Stimulated activated CD4-positive, alpha-beta T cell treated with anti-CD3 and anti-CD28 coated beads, Interleukin-1b, Interleukin-23, amount 100 ng/mL, for 24 hours (primary cell): Measurements from ENCODE around the gene HSCB.
A peak's percentile ranks its signal among the peaks of the same experiment; 100 is the strongest.
"Not testable (repeated sequence)": the region's sequence is repeated elsewhere in the genome, so short reads cannot be mapped to it uniquely, and the experiment has no call there.

Experiments
- DNase-seq, 4 experiments: peaks; one replicate each; pipeline ENCODE4 v3.0.0-alpha.2; 2020; ENCODE audit warnings: low read depth in 4 of 4, low spot score in 1 of 4

The HSCB gene

DNA sequence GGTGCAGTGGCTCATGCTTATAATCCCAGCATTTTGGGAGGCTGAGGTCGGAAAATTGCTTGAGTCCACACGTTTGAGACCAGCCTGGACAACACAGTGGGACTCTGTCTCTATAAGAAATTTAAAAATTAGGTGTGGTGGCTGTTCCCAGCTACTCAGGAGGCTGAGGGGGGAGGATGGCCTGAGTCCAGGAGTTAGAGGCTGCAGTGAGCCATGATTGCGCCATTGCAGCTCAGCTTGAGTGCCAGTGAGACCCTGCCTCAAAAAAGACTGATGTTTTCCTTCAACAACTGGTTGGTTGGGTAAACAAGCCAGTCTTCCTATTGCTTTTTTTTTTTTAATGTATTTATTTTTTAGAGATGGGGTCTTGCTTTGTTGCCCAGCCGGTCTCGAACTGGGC, 49.3 kb downstream of the HSCB start:
- DNase-seq = no peak

DNA sequence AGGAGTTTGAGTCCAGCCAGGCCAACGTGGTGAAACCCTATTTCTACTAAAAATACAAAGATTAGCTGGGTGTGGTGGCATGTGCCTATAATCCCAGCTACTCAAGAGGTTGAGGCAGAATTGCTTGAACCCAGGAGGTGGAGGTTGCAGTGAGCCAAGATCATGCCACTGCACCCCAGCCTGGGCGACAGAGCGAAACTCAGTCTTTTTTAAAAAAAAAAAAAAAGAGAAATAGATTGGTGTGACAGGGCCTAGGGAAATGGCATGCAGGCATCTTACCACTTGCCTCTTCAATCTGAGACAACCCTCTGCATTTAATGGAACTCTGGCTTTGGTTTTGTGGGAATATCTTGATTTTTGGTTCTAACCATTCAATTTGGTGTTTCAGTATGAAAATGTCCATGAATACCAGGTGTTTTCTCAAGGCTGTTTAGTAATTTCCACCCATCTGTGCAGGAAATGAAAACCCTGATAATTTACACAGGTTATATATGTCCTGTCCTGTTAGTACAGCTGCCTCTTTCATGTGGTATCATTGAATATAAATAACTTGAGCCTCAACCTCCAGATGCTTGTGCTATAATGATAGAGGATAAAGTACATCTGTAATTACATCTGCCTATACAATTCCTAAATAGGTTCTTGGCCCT, 50.1 kb downstream of the HSCB start:
- DNase-seq = no peak

- no peak for DNase-seq
Measured at GRCh38 chr22:28792491-28793383, 50.9 kb downstream of the HSCB start.

DNA sequence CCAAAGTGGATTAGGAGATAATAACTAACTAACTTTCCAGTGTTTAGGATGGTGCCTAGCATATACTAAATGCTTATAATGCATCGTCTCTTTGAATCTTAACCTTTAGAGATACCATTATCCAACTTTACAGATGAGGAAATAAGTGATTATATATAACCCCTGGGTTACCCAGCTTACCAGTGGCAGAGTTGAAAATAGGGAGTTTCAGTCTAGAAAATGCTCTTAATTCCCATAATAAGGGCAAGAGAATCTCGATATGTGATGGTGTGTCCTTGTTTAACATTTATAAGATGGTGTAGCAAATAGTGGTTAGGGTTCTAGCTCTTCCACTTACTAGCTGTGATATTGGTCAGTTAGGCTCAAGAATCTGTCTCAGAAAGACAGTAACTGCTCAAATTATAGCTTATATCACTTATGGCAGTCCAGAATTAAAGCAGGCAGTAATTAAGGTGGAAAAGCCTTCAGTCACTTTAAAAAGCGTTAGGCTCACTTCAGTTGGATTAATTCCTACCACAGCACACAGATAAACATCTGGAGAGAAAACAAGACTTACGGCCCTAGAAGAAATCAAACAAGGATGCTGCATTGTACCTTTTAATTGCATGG, 52.2 kb downstream of the HSCB start:
- no peak for DNase-seq

- DNase-seq = no peak
Measured at GRCh38 chr22:28795071-28795693, 53.3 kb downstream of the HSCB start.

GRCh38 chr22:28795932-28796856, 54.4 kb downstream of the HSCB start:
- no peak for DNase-seq

- DNase-seq = no peak
Measured at GRCh38 chr22:28798810-28799605, 57.2 kb downstream of the HSCB start.

DNA sequence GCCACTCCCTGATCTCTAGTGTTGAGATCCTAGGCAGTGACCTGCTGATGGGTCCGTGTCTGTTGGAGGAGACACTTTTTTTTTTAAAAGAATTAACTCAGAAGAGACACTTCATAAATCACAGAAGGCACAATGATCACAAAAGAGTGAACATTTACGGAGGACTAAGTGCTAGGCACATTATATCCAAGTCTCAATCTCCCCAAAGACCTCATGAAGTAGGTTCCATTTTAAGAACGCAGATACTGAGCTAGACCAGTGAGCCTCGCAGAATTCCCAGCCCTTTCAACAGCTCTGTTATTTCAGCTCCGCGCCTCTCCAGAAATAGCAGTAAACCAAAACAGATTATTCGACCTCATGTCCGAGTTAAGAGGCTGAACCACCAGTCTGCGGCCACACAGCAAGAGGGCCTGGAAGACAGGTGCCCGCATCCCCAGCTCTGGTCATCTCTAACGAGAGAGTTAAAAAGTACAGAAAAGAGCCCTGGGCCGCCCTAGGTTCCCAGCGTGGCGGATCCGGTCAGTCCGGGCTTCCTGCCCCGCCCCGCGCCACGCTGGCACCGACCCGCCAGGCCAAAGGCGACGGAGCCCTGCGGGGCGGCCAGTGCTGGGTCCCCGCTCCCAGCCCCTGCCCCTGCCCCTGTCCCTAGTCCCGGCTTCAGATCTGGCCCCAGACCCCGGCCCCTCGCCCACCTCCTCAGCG, 57.9 kb downstream of the HSCB start:
- DNase-seq = no peak

- DNase-seq = peak; percentile 68 to 81 (median 78)
Measured at GRCh38 chr22:28800308-28801041, 58.6 kb downstream of the HSCB start, which contains the start of gene XBP1. XBP1 (minus strand) TSS chr22:28800569.

DNA sequence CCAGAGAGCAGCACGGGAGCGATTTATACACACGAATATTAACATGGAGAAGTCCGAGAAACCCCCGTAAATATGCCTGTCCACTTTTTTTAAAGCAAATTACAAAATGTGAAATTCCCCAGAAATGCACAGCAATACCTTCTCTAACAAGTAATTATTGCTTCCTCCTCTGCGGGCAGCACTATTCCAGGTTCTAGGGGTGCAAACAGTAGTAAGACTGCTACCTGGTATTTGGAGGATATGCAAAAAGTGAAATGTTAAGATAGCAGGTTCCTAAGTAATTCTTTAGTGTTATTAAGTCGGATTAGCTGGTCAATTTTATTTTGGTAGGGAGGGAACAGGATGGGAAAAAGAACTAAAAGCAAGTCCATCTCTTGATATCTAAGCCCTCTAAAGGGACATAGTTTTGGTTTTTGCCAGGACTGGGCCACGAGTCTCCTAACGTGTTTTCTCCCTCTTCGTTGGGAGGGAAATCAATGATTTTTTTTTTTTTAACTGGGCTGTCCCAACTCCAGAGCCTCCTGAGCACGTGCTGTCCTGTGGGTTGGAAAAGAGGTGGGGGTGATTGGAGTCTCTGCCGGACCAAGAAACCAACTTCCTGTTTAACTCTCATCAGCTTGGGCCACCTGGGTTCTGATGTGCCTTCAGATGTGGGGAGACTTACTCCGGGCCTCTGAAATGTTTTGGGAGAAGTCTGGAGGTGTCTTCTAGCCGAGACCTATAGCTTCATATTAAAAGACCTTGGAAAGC, 60.2 kb downstream of the HSCB start:
- DNase-seq = no peak

- no peak for DNase-seq
Measured at GRCh38 chr22:28802595-28803123, 60.8 kb downstream of the HSCB start.

GRCh38 chr22:28805426-28805825, 63.6 kb downstream of the HSCB start:
- not testable (repeated sequence) for DNase-seq
